Astrocyte of the spinal cord (primary cell): ENCODE measurements around the gene MZB1.

Experiments used
- DNase-seq: peaks from one replicate; pipeline ENCODE4 v3.0.0; 2011; ENCODE audit warnings: low read depth, low spot score
- H3K4me3 ChIP-seq: 2 replicates; pipeline ENCODE4 v1.5.1; 2011; ENCODE audit warnings: low read depth, mild to moderate bottlenecking, low read length, moderate library complexity
- CTCF ChIP-seq: IDR thresholded peaks from 2 replicates; pipeline ENCODE4 v1.5.1; 2012; ENCODE audit warnings: low read depth, mild to moderate bottlenecking, low read length, inconsistent platforms
- in situ Hi-C: cut with HindIII; loops from 2 replicates; pipeline ENCODE4 v1.10.0; 2017; ENCODE audit warnings: low sequenced_read_pairs

The MZB1 gene

GRCh38 chr5:139392678-139393496 lies 3.2 kb upstream of the MZB1 start:
- H3K4me3 ChIP-seq: peak overlapping the region; percentile 32
- TF ChIP-seq CTCF: peak; percentile 59
- in situ Hi-C loops: no loop called here
- DNase-seq: peak; percentile 49

GRCh38 chr5:139392324-139392677 lies 2.6 kb upstream of the MZB1 start:
- DNase-seq: no peak
- TF ChIP-seq CTCF: no peak
- H3K4me3 ChIP-seq: no peak overlapping the region
- in situ Hi-C loops: no loop called here

GRCh38 chr5:139391570-139392323 lies 2.0 kb upstream of the MZB1 start:
- in situ Hi-C loops: no loop called here
- DNase-seq: no peak
- TF ChIP-seq CTCF: no peak
- no peak overlapping the region for H3K4me3 ChIP-seq

- H3K4me3 ChIP-seq: no peak overlapping the region
- no peak for TF ChIP-seq CTCF
- DNase-seq: no peak
- in situ Hi-C loops: no loop called here
Observed at GRCh38 chr5:139390639-139391569, 1.2 kb upstream of the MZB1 start.

GRCh38 chr5:139388198-139388821 lies 1.4 kb downstream of the MZB1 start:
- DNase-seq: no peak
- no peak overlapping the region for H3K4me3 ChIP-seq
- in situ Hi-C loops: no loop called here
- no peak for TF ChIP-seq CTCF
